ENCODE results near the gene PTMS.

Gene PTMS

DNA sequence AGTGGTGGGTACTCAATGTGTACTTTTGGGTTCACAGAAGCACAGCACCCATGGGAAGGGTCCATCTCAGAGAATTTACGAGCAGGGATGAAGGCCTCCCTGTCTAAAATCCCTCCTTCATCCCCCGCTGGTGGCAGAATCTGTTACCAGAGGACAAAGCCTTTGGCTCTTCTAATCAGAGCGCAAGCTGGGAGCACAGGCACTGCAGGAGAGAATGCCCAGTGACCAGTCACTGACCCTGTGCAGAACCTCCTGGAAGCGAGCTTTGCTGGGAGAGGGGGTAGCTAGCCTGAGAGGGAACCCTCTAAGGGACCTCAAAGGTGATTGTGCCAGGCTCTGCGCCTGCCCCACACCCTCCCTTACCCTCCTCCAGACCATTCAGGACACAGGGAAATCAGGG lies 54.0 kb downstream of the PTMS start:
- H2AFZ ChIP-seq (ENCODE audit: low read depth, low read length) = no peak overlapping the region
- no peaks in the 10 kb centered on the region for H3K9me3 ChIP-seq (ENCODE audit: insufficient read depth, low read length)
- H3K27me3 ChIP-seq (ENCODE audit: low read depth, low read length) = peaks cover 42% of the 10 kb centered on the region
- H3K79me2 ChIP-seq (ENCODE audit: low read length) = no peaks in the 10 kb centered on the region
- H4K20me1 ChIP-seq (ENCODE audit: insufficient read depth, low read length) = no peaks in the 10 kb centered on the region
- H3K4me2 ChIP-seq (ENCODE audit: low read length) = no peak overlapping the region
- H3K4me3 ChIP-seq (ENCODE audit: low read length) = no peak overlapping the region
- TF ChIP-seq, protein P1, sequence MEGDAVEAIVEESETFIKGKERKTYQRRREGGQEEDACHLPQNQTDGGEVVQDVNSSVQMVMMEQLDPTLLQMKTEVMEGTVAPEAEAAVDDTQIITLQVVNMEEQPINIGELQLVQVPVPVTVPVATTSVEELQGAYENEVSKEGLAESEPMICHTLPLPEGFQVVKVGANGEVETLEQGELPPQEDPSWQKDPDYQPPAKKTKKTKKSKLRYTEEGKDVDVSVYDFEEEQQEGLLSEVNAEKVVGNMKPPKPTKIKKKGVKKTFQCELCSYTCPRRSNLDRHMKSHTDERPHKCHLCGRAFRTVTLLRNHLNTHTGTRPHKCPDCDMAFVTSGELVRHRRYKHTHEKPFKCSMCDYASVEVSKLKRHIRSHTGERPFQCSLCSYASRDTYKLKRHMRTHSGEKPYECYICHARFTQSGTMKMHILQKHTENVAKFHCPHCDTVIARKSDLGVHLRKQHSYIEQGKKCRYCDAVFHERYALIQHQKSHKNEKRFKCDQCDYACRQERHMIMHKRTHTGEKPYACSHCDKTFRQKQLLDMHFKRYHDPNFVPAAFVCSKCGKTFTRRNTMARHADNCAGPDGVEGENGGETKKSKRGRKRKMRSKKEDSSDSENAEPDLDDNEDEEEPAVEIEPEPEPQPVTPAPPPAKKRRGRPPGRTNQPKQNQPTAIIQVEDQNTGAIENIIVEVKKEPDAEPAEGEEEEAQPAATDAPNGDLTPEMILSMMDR (IDR thresholded peaks at IDR 0.05; ENCODE audit: low read depth, low read length) = no peak
- no peak for TF ChIP-seq EZH2phosphoT487 (IDR thresholded peaks at IDR 0.05; ENCODE audit: low read depth)
- H3K9ac ChIP-seq (ENCODE audit: low read length) = no peak overlapping the region
- H3K36me3 ChIP-seq (replicated peaks; ENCODE audit: low read depth, low read length) = no peaks in the 10 kb centered on the region
- no peak overlapping the region for H3K27ac ChIP-seq (ENCODE audit: low read length)
- peaks cover 6% of the 10 kb centered on the region for H3K4me1 ChIP-seq (ENCODE audit: low read length)
